LoVo (cell line): ENCODE data around the gene DOCK9.

Experiments used
- DNase-seq: peaks from one replicate; pipeline ENCODE4 v3.0.0-alpha.2; 2016; ENCODE audit warnings: low spot score

Gene DOCK9

DNA sequence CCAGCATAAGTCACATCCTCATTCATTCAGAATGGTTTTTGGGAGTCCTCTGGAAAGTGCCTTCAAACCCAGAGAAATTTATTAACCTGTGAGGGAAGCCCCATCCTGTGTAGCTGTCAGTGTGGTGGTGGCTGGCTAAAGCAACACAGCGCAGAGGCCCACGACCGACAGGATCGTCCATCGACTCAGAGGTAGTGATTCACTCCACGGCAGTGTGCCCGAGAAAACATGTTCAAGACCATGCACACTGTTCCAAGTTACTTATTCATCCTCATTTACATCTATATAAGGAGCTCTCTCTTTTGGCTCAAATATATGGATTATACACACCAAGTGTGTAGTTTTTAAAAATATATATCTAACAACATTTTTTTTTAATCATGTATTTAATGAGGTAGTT is 129.1 kb downstream of the DOCK9 start:
- no peak for DNase-seq

DNA sequence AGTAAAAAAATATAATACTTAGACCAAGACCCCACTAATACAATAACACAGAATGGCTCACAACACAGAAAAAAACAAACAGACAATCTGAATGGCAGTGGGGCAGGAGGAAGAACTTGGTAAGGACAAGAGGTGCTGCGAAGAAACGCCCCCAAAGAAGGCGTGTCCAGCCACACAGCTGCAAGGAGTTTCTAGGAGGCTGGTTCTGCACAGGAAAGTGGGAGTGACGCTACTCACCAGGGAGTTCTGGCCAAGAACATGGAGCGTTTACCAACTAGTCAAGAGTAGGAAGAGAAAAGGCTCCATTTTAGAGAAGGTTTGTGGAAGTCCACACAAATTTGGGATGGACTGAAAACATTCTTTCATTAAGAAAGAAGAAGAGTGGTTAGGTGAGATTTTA is 130.1 kb downstream of the DOCK9 start:
- no peak for DNase-seq

DNA sequence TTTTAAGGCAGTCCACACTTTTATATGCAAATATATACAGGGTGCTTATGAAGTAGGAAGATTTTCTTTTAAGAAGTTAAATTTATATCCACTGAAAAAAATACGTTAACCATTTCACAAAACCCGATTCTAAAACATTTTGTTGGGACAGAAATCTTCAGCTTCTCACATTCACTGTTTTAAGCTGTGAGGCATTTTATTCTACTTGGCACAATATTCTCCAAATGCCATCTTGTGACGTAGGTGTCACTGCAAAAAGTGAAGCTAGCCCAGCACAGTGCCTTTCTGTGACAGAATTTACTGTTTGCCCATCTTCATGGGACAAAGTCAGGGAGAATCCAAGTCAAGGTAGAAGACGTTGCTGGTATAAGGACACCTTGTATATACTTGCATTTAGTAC is 130.9 kb downstream of the DOCK9 start:
- no peak for DNase-seq

DNA sequence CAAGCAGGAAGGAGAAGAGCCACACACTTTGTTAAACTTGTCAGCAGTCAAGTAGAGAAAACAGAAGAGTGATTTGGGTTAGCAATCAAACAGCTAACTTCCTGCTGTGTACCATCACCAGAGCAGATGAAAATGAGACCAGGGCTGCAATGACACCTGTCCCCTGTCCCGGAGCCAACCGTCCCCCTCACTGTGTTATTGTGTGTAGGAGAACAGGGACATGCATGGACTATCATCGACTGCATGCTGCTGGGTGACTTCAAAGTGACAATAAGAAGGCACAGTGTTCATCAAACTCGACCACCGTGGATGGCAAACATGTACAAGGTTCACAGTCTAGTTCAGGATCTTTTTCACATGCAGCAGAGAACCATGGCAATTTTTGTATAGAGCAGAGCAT is 131.3 kb downstream of the DOCK9 start:
- no peak for DNase-seq

DNA sequence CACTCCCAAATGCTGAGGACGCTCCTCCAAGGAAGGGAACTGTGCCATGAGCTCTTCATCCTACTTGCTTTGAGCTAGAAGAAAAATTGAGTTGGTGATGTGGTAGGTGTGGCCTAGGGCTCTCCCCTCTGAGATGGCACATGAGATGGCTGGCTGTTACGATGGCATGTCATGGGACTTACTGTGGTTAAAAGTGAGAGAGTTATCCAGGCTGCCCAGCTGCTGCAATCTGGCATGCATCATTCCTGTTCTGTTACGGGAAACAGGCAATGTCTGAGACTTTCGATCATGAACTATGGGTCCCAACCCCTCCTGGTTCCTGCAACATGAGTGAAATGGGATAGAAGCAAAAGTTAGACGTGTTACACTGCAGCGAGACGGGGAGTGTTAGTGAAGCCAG is 132.1 kb downstream of the DOCK9 start:
- DNase-seq: no peak

DNA sequence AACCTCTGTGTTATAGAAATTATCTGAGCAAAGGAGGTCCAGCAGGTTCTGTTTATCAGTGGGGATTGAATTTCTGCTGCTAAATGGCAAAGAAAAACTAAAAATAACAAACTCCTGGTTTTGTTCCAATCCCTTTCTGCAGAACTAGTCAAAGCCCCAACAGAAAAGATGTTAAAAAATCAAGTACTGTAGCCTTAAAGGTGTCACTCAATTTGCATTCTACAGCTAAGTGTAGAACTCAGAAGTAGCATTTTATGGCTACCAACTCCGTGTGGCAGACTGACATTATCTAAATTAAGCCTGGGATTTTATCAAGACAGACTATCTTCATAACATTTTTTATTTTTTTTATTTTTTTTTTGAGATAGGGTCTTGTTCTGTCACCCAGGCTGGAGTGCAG is 133.8 kb downstream of the DOCK9 start:
- no peak for DNase-seq

DNA sequence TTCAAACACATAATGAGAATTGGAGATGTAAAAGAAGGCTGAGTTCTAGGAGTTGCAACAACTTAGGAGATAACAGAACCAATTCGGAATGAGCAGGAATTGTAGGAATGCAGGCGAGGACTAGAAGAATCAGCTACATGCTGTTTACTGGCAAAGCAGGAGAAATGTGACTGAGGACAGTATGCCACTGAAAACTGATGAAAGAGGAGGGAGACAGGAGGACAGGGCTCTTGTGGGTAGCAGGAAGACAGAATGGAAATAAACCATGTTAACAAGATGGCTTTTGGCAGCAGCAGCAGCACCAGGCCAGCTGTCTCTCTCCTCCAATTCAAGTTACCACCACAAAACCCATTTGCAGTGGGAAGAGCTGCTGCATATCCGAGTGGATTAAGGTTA is 134.4 kb downstream of the DOCK9 start:
- no peak for DNase-seq

DNA sequence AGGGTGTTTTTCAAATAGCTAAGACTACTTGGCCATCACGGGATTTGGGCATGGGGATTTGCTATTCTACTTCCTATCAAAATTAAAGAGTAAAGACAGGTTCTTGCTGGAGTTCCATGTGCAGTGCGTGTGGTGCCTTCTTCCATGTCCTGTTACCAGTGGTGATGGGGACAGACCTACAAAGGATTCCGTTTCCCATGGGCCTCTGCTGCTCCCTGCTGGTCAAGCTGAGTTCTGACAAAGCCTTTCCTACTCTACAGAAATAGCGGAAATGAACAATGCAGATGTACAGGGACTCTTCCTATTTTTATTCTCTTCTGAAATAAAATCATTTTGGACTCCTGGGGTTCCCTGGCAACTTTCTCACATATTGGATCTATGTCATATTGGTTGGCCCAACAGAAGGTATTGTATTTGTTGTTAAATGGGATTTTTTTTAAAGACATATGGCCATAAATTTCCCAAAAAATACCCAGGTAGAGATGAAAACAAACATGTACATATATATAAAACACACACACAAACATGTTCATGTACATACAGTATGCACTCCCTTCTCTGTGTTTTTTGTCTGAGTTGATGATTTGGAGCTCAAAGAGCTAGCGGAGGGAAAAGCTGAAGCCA is 134.9 kb downstream of the DOCK9 start:
- DNase-seq: peak; percentile 68

DNA sequence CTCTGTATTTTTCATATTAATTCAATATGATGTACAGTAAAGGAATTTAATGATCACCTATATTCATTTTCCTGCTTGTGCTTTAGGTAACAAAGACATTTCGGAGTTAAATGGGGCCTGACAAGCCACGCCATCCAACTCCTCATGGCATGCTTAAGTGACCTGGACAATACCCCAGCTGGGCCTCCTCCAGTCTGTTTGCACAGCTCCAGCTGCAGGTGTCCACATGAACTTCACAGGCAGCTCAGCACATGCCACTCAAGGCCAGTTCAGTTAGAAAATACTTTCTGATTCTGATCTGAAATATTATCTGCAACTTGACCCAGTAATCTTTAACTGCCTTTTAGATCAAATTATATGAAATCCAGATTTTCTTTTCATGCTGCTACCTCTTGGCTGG is 135.8 kb downstream of the DOCK9 start:
- DNase-seq: no peak

DNA sequence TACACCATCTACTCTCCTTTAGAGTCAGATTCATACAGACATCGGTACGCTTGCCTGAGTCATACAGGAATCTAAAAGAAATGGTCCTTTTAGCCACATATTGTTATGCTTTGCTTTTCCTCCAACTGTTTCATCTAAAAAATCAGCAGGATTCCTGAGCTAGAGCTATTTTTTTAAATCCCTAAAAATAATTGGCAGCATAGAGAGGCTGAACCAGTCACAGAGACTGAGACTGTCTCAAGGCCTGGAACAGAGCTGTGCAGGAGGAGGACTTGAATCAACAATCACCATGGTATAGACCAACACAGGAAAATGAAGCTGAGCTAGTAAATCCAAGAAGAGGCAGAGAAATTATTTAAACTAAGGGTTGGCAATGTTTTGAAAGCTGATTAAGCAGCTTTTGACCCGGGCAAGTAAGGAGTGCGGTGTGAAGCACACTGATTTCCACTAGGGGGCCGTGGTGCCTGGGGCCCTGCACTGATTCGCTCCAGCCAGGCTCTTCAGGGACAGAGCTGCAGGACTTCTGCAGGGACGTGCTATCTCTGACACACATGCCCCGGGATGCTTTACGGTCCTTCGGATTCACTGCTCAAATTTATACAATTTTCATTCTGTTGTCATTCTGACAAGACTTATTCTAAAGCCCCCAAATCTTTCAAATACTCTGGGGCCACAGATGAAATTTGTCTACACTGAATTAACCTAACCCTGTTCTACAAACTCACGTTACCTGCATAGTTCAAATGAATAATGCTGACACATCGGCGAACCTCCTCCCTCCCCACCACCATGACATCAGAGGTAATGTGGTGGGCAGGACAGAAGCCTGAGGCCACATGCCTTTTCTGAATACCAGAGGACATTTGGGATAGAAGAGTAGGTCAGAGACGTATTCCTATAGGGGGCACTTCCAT is 137.8 kb downstream of the DOCK9 start:
- peak; percentile 43 for DNase-seq

DNA sequence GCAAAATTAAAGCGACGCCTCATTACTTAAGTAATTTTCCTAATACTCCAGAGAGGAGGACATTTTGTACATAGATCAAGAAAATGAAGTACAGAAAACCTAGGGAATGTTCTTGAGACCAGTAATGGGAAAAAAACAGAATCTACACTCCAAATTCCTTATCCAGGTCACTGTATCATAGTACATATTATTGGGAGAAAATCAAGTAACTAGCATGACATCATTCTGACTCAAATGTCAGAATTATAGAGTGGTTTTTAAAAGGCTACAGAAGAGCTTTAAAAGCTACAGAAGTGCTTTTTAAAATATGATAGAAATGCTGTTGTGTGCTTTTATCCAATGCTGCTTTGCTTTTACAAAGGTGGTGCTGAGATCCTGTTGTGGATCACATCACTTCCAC is 139.1 kb downstream of the DOCK9 start:
- DNase-seq: no peak

DNA sequence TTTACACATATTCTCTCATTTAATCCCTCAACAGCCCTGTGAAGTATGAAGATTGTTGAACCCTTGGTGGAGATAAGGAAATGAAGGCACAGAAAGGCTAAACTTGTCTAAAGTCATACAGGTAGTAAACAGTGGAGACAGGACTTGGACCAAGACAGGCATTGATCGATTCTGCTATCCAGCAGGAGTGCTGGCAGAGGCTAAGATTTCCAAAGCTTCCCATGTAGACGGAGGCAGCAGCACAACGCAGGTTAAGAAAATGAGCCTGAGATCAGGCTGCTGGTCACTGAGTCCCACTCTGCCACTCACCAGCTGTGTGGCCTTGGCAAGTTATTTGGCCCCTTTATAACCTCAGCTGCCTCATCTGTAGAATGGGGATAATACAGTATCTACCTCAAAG is 140.0 kb downstream of the DOCK9 start:
- no peak for DNase-seq

DNA sequence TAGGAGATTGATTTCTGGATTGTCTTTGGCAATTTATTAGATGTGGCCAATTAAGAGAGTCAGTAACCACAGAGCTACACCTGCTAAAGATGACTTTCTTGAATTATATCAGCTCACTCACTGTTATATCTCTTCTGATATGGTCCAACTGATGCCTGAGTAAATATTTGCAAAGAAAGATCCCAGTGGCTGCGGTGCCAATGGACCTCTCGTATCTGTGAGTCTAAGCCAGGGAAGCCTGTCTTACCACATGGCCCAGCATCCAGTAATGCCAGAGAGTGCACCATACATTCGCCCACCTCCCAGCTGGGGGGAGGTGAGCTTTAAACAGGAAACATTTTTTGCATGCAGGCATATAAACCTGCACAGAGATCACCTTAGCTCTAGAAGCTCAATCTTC is 142.7 kb downstream of the DOCK9 start:
- DNase-seq: no peak

DNA sequence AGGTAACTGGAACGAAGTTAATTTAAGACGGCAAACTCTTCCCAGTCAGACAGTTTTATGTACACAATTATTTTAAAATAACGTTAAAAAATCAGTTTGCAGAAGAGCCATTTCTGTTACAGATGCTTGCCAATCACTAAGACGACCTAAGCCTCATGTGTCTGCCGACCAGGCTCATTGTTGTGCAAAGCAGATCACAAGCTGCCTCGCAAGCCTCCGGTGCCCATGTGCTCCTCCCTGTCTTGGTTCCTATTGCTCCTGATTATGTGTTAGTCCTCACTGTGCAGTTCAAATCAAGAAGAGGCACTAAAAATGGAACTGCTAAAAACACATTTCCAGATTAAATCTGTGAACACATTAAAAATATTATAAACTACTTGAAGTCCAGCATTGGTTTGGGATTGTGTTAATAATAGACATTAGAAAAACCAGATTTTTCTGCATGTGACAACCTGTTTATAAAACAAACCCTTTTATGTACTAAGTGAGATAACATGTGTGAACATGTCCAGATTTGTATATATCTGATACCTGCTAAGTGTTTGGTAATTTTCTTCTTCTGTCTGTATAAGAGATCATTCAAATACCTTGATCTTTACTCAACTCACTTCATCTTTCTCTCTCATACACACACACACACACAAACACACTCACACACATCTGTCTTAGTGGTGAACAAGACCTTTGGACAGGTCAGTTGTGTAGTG is 143.5 kb downstream of the DOCK9 start:
- no peak for DNase-seq

DNA sequence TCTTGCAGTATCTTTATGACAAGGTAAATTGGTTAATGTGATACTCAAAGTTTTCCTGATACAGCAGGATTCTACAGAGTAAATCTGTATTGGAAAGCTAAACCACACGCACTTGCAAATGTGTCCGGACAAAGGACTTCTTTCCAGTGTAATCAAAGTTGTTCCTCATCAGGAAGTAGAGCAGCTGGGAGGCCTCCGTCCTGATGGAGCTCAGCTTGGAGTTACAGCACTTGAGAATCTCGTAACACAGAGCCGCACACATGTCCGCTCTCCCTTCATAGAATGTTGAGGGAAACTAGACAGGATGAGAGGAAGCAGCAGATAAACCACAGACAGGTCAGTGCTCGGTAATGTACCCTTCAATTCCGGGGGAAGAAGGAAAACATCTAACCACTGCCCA is 146.6 kb downstream of the DOCK9 start:
- DNase-seq: no peak

DNA sequence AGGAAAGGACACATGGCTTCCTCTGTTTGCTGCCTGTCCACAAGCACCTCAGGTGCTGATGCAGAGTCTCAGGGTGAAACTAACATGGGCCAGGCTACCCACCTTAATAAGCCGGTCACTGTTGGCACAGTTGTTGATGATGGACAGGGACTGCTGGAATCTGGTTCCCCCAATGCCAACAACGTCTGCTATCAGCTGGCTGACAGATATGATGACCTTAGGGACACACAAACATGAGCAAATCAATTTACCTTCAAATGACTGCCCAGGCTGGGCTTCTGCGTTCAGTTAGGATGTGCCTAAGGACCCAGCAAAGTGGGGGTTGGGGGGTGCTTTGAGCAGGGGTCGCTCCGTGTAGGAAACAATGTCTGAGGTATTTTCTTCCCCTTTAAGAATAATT is 148.3 kb downstream of the DOCK9 start:
- DNase-seq: no peak

DNA sequence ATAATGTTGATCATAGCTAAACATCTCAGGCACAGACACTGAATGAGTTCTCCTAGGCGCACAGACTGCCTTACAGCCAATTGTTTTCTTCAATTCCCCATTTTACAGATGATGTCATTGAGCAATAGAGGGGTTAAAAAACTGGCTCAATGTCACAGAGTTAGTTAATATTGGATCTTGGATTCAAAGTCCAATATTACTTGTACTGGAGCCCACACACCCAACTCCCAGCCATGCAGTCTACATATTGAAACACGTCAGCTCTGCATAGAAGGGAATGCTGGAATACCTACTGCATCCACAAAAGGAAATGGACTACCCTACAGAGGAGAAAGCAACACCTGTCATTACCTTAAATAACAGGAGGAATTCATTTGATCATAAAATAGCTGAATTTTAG is 149.2 kb downstream of the DOCK9 start:
- no peak for DNase-seq

DNA sequence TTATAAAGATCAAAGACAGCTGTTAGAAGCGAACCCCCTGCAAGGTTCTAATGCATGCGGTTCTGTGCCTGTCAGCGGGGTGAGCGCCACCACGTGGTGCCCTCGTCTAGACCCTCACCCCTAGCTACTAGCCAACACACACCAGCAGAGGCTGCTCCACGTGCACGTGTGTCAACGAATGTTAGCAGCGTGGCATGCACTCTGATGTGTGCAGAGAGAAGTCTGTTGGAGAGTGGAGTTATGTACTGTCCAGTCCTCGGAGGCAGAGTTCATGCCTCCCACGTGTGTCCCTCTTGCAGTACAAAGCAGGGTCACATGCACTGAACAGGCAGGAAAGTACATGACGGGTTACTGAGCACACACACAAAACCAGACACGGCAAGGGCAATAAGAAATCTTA is 150.4 kb downstream of the DOCK9 start:
- DNase-seq: no peak

DNA sequence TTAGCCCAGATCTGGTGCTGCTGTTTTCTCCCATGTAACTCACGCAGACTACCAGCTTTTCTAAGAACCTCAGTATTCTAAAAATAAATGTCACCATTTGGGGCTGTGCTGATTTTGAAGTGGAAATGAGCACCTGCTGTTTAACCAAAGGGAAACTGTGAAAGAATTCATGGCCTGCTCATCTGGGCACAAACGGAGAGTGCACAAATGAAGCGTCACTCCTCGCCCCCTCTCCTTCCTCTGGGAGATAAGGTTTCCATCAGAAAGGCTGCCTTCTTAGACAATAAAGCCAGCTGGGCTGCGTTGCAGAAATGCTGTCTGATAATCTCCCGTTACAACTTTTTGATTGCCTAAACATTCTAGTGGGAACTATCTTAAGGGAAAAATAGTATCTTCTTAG is 151.7 kb downstream of the DOCK9 start:
- DNase-seq: no peak

DNA sequence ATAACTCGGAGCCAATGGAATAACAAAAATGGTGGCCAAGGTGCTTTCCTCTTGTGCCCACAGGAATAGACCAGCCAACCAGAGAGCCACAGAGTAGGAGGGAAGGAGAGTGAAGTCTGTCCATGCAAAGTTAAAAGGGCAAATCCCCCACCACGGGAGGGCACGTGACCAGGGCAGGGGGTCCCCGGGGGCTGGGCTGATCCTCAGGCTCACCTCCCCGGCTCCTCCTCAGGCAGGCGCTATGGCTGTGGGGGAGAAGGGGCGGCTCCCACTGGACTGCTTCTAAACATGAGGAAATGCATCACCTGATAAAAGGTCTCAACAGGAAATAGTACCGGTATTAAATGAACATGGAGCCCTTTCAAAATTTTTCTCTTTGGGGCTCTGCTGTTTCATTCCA is 152.2 kb downstream of the DOCK9 start:
- no peak for DNase-seq

DNA sequence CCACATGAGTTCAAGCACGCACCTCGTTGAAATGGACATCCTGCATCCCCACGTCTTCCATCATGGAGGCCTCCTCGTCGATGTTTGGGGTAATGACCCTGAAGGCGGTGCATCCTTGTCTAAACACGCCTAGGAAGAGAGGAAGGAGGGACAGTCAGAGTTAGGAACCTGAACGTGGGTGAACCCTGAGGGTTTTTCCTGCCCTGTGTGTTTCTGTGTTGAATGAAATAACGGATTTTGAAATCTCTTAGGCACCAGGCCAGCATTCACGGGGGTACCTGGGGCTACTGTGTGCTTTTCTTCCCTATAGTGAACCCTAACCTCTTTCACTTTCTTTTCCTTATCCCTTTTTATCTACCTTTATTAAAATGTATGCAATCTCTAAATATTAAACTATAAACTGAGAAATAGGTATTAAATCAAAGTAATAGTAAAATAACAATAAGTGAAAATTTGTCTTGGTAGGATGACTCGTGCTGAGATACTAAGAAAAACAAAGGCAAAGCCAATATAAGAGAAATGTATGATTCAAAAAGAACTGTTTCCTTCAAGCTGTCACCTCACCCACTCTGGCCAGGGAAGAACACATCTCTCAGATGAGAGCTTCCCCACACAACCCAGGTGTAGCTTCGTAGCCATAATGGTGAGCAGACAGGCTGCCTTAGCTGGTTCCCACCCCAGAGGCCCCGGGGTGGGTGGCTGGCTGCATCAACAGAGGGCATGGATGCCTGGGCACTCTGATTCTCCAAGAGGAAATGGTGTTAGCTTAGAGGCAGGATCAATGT is 153.3 kb downstream of the DOCK9 start:
- DNase-seq: no peak

DNA sequence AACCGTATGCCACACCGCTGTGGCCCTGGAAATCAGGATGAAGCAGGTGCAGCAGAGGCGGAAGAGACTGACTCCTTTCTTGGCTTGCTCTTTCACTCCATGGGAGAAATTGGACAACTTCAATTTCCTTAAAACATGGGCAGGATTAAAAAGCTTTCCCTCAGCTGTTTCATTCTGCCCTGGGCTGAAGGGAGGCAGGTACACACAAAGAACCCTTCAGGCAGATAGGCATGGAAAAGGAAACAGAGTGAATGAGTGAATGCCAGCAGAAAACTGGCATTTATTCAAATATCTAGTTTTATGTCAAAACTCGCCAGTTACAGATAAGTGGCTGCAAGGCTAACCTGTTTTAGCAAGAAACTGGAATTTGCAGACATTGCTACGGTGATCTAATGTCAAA is 154.4 kb downstream of the DOCK9 start:
- DNase-seq: no peak
